Nephron (organoid): ENCODE results near the gene DMXL2.
"Not testable (repeated sequence)": the region's sequence is repeated elsewhere in the genome, so short reads cannot be mapped to it uniquely, and the experiment has no call there.

Experiments used
- H3K27ac Mint-ChIP-seq, 3 experiments: 2 replicates each; pipeline ENCODE4 v1.8.0; 2020; ENCODE audit warnings: mixed read lengths in 3 of 3, mild to moderate bottlenecking in 2 of 3, moderate library complexity in 1 of 3
- H3K27me3 Mint-ChIP-seq: 2 replicates; pipeline ENCODE4 v1.8.0; 2021; ENCODE audit warnings: low read depth, mild to moderate bottlenecking, moderate library complexity, mixed read lengths
- H3K36me3 Mint-ChIP-seq: 2 replicates; pipeline ENCODE4 v1.8.0; 2020; ENCODE audit warnings: low read depth, mixed read lengths
- H3K4me1 Mint-ChIP-seq: 2 replicates; pipeline ENCODE4 v1.8.0; 2020; ENCODE audit warnings: mixed read lengths
- H3K4me3 Mint-ChIP-seq, 3 experiments: 2 replicates each; pipeline ENCODE4 v1.8.0; 2020; ENCODE audit warnings: mild to moderate bottlenecking in 3 of 3, mixed read lengths in 3 of 3, moderate library complexity in 2 of 3
- H3K9me3 Mint-ChIP-seq: 2 replicates; pipeline ENCODE4 v1.8.0; 2020; ENCODE audit warnings: mixed read lengths
- TF ChIP-seq, protein P1 (sequence below), 3 experiments: fragments of 200-600 bp; sonication (generic); IDR thresholded peaks; one replicate each; pipeline ENCODE4 v1.5.0; 2021; ENCODE audit warnings: antibody characterized with exemption in 3 of 3; ENCODE audit not compliant: unreplicated experiment in 3 of 3

Gene DMXL2

DNA sequence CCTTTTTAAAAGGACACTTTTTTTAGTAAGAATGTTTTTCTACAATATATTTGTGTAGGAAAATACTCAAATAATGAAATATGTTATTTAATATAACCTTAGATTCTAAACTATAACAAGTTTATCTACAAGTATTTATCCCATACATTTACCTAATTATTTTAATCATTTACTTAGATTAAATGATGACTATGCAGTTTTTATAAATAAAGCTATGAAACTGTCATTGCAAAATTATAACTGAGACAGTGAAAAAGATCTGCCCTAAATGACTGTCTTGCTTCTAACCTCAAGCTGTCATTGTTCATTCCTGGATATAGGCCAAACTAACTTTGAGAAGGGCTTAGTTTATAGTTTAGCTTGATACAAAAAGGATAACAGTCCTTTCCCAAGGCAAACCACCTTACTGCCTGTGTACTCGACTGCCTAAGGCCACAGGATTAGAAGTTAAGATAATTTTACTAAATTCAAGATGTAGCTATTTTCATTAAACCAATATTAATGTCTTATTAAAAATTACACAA, 197.0 kb downstream of the DMXL2 start:
- Mint-ChIP-seq H3K27ac (no peak overlapping the region), H3K36me3 (no peaks in the 10 kb centered on the region), H3K4me3 (no peak overlapping the region), H3K4me1 (no peaks in the 10 kb centered on the region), H3K9me3 (peaks cover 4% of the 10 kb centered on the region), H3K27me3 (no peaks in the 10 kb centered on the region)
- TF ChIP-seq, protein P1, sequence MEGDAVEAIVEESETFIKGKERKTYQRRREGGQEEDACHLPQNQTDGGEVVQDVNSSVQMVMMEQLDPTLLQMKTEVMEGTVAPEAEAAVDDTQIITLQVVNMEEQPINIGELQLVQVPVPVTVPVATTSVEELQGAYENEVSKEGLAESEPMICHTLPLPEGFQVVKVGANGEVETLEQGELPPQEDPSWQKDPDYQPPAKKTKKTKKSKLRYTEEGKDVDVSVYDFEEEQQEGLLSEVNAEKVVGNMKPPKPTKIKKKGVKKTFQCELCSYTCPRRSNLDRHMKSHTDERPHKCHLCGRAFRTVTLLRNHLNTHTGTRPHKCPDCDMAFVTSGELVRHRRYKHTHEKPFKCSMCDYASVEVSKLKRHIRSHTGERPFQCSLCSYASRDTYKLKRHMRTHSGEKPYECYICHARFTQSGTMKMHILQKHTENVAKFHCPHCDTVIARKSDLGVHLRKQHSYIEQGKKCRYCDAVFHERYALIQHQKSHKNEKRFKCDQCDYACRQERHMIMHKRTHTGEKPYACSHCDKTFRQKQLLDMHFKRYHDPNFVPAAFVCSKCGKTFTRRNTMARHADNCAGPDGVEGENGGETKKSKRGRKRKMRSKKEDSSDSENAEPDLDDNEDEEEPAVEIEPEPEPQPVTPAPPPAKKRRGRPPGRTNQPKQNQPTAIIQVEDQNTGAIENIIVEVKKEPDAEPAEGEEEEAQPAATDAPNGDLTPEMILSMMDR (IDR thresholded peaks at IDR 0.05; ENCODE audit: unreplicated experiment in 3 of 3) = no peak

DNA sequence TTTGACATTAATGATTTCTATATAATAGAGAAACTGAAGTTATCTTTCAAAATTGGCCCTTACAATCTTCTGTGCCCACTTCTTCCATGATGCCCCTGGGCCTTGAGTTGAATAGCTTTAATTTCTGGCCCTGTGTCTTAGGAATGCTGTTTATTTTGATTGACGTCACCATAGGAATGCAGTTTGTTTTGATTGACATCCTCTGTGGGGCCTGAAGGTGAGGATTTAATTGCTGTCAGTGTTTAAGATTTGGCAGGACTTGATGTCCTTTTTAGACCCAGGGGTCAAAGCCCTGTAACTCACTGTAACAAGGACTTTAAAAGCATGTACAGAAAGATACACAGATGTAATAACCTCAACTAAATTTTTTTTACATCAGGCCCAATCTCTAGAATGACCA, 197.8 kb downstream of the DMXL2 start:
- Mint-ChIP-seq H3K9me3 (peaks cover 4% of the 10 kb centered on the region), H3K27ac (no peak overlapping the region), H3K36me3 (no peaks in the 10 kb centered on the region), H3K4me1 (no peaks in the 10 kb centered on the region), H3K4me3 (no peak overlapping the region), H3K27me3 (no peaks in the 10 kb centered on the region)
- TF ChIP-seq, protein P1 (IDR thresholded peaks at IDR 0.05; ENCODE audit: unreplicated experiment in 3 of 3) = no peak

DNA sequence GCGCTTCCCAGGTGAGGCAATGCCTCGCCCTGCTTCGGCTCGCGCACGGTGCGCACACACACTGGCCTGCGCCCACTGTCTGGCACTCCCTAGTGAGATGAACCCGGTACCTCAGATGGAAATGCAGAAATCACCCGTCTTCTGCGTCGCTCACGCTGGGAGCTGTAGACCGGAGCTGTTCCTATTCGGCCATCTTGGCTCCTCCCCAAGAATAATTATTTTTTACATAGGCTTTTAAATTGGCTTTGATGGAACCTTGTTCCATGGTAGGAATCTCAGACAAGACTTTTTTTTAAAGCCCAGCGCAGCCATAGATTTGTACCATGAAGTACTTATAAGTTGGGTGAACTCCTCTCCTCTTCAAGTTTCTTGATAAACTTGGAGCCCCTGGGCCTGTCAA, 199.5 kb downstream of the DMXL2 start:
- H3K4me1 Mint-ChIP-seq, H3K36me3 Mint-ChIP-seq, H3K9me3 Mint-ChIP-seq, H3K27ac Mint-ChIP-seq, H3K4me3 Mint-ChIP-seq, H3K27me3 Mint-ChIP-seq: not testable (repeated sequence)

DNA sequence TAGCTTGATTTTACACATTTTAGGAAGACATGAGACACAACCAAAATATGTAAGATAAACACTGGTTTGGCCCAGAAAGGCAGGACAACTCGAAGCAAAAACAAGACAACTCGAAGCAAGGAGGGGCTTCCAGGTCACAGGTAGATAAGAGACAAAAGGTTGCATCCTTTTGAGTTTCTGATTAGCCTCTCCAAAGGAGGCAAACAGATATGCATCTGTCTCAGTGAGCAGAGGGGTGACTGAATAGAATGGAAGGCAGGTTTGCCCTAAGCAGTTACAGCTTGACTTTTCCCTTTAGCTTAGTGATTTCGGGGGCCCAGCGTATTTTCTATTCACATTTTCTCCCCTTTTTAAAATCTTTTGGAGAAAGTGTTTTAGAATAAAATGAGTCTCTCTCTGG, 206.4 kb downstream of the DMXL2 start:
- Mint-ChIP-seq H3K4me3 (no peak overlapping the region), H3K36me3 (no peaks in the 10 kb centered on the region), H3K9me3 (no peaks in the 10 kb centered on the region), H3K4me1 (no peaks in the 10 kb centered on the region), H3K27ac (no peak overlapping the region), H3K27me3 (peaks cover 4% of the 10 kb centered on the region)
- TF ChIP-seq, protein P1 (IDR thresholded peaks at IDR 0.05; ENCODE audit: unreplicated experiment in 3 of 3) = no peak

DNA sequence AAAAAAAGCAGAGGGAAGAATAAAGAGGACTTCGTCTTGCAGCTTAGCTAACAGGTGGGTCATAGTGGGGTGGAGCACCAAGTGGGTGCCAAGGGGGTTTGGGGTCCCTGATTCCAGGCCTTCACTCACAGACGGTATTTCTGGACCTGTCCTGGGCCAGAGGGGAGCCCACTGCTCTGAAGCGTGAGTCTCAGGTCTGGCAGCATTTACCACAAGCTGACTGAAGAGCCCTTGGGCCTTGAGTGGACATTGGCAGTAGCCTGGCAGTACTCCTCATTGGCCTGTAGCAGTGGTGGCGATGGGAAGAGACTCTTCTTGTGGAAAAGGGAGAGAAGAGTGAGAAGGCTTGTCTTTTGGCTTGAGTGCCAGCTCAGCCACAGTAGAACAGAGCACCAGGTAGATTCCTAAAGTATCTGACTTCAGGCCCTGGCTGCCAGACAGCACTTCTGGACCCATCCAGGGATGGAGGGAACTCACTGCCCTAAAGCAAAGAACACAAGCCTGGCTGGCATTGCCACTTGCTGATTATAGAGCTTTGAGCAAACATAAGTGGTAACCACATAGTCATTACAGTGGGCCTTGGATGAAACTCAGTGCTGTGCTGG, 208.2 kb downstream of the DMXL2 start:
- TF ChIP-seq, protein P1 (IDR thresholded peaks at IDR 0.05; ENCODE audit: unreplicated experiment in 3 of 3) = no peak
- H3K4me3 Mint-ChIP-seq = no peak overlapping the region
- H3K27ac Mint-ChIP-seq = no peak overlapping the region
- no peaks in the 10 kb centered on the region for H3K36me3 Mint-ChIP-seq
- no peaks in the 10 kb centered on the region for H3K4me1 Mint-ChIP-seq
- H3K9me3 Mint-ChIP-seq = no peaks in the 10 kb centered on the region
- peaks cover 4% of the 10 kb centered on the region for H3K27me3 Mint-ChIP-seq

DNA sequence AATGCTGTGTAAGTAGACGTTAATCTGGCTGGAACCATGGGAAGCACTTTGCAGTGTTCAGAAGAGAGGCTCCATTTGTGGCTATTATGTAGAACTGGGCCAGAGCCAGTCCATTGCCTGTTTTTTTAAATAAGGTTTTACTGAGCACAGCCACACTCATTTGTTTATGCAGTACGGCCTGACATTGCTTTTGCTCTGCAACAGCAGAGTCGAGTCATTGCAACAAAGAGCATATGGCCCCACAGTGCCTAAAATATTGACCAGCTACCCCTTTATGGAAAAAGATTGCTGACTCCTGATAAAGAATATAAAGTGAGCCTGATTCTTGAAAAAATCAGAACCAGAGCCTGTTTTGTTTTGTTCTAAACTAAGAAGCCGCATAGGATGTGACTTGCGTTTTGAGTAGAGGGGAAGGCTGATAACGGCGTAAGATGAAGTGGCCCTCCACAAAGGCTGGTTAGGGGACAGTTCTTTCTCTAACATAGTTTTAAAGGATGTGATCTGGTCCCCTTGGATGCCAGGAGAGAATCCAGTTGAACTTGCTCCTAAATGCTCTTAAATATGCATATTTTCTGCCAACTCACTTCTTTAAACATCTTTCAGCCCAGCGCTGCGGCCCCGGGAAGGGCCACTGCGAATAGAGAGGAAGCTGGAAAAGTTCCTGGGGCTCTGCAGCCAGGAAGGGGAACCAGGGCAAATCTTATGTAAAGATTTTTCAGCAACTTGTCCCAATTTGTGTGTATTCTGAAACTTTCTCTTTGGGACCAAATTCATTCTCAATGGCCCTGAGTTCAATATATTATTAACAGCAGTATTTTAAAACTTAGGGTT, 216.7 kb downstream of the DMXL2 start:
- Mint-ChIP-seq H3K36me3 (no peaks in the 10 kb centered on the region), H3K4me1 (peaks cover 12% of the 10 kb centered on the region), H3K27me3 (peaks cover 13% of the 10 kb centered on the region), H3K9me3 (no peaks in the 10 kb centered on the region), H3K27ac (no peak overlapping the region), H3K4me3 (no peak overlapping the region)
- TF ChIP-seq, protein P1 (IDR thresholded peaks at IDR 0.05; ENCODE audit: unreplicated experiment in 3 of 3) = no peak
